ENCODE results near the gene MDP1.
A peak's percentile ranks its signal among the peaks of the same experiment; 100 is the strongest.

The MDP1 gene

DNA sequence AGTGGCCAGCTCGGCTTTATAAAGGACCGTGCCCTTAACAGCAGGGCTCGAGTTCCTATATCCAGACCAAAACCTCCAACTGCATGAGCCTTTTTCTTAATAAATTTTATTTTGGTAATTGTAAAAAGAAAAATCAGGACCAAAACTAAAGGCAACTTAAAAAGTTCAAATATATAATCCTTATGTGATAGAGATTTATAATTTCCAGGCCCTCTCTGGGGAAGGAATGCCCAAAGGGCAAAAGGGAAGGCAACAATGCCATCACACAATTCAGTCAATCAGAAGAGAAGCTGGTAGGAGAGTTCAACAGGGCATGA, 26.8 kb downstream of the MDP1 start:
- Histone ChIP-seq H3K27me3 (ENCODE audit: control insufficient read depth in 2 of 2, insufficient read depth in 2 of 2, low read length in 2 of 2) (no peaks in the 10 kb centered on the region), H3K9ac (ENCODE audit: low read depth in 1 of 2, low read length in 2 of 2) (no peak overlapping the region), H3K4me3 (ENCODE audit: low read length in 2 of 2) (peak overlapping the region in 1 of 2 donors; percentile 76), H3K27ac (ENCODE audit: low read depth in 2 of 2, low read length in 2 of 2) (no peak overlapping the region), H3K9me3 (ENCODE audit: control insufficient read depth in 2 of 2, low read length in 2 of 2) (no peaks in the 10 kb centered on the region), H3K4me1 (ENCODE audit: control insufficient read depth in 2 of 2, insufficient read depth in 2 of 2, low read length in 2 of 2) (peaks cover 10% of the 10 kb centered on the region in 2 donors), H3K36me3 (ENCODE audit: control insufficient read depth in 2 of 2, insufficient read depth in 2 of 2, low read length in 2 of 2) (peaks cover 32 to 51% of the 10 kb centered on the region in 2 donors)

DNA sequence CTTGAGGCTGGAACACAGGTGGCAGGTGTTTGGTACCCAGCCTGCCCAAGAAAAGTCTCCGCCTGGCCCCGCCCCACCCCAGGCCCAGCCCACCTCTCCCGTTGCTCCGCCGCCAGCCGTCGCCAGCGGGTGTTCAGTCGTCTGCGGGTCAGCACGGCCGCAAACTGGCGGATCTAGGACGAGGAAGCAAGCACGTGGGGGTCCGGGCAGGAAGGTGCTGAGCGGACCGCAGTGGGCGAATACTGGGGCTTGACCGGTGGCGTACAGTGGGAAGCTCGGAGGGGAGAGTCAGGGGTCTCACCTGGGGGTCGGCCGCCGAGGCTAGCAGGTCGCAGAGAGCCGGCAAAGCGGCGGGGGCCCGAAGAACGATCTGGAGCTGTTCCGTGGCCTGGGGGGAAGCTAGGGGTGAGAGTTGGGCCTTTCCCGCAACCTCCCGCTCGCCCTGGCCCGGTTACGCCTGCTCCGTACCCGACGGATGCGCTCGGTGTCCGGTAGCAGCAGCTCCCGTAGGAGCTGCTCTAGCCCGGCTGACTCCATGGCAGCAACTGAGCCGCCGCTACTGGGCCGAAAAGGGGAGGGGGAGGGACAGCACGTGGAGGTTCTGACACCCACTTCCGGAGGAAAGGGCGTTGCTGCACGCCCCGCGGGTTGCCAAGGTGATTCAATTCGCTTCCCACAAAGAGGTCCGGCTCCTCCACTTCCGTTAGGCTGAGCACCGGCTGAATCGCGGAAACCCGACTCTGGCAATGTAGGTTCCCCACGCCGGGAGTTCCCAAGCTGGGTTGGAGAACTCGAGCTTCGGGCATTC, 27.4 kb downstream of the MDP1 start, which contains the start of gene IPO4:
Gene IPO4, minus strand, starts transcription at position 566 of the 808 bp plus-strand sequence. Its CDS starts 29 bp downstream, at position 537.
- Histone ChIP-seq H3K4me1 (ENCODE audit: control insufficient read depth in 2 of 2, insufficient read depth in 2 of 2, low read length in 2 of 2) (peaks cover 9% of the 10 kb centered on the region in 2 donors), H3K9me3 (ENCODE audit: control insufficient read depth in 2 of 2, low read length in 2 of 2) (no peaks in the 10 kb centered on the region), H3K9ac (ENCODE audit: low read depth in 1 of 2, low read length in 2 of 2) (peak within 1 kb of the TSS; percentile 44 to 60), H3K27me3 (ENCODE audit: control insufficient read depth in 2 of 2, insufficient read depth in 2 of 2, low read length in 2 of 2) (no peaks in the 10 kb centered on the region), H3K27ac (ENCODE audit: low read depth in 2 of 2, low read length in 2 of 2) (peak within 1 kb of the TSS; percentile 68 to 77), H3K36me3 (ENCODE audit: control insufficient read depth in 2 of 2, insufficient read depth in 2 of 2, low read length in 2 of 2) (peaks cover 34 to 55% of the 10 kb centered on the region in 2 donors), H3K4me3 (ENCODE audit: low read length in 2 of 2) (peak within 1 kb of the TSS; percentile 76 to 80)

DNA sequence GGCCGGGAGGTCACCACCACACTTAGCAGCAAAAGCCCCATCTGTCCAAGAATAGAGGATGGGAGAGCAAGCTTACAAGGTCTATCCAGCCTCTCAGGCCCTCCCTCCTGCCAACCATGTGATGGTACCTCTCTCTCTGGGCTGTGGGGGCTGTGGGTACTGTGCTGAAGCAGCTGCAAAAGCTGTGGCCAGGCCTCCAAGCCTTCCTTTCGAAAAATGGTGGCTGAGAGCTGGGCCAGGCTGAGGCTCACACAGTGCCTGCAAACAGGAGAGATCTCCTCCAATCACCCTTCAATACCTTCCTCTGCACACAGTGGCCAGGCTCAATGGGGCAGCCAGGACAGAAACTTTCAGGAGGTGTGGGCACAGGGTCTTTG, 28.3 kb downstream of the MDP1 start:
- no peak overlapping the region for H3K9ac ChIP-seq (ENCODE audit: low read depth in 1 of 2, low read length in 2 of 2)
- peak overlapping the region in 1 of 2 donors; percentile 76 for H3K4me3 ChIP-seq (ENCODE audit: low read length in 2 of 2)
- H3K27me3 ChIP-seq (ENCODE audit: control insufficient read depth in 2 of 2, insufficient read depth in 2 of 2, low read length in 2 of 2), result no peaks in the 10 kb centered on the region
- H3K27ac ChIP-seq (ENCODE audit: low read depth in 2 of 2, low read length in 2 of 2), result no peak overlapping the region
- H3K36me3 ChIP-seq (ENCODE audit: control insufficient read depth in 2 of 2, insufficient read depth in 2 of 2, low read length in 2 of 2), result peaks cover 31 to 55% of the 10 kb centered on the region in 2 donors
- no peaks in the 10 kb centered on the region for H3K9me3 ChIP-seq (ENCODE audit: control insufficient read depth in 2 of 2, low read length in 2 of 2)
- peaks cover 9% of the 10 kb centered on the region in 2 donors for H3K4me1 ChIP-seq (ENCODE audit: control insufficient read depth in 2 of 2, insufficient read depth in 2 of 2, low read length in 2 of 2)

DNA sequence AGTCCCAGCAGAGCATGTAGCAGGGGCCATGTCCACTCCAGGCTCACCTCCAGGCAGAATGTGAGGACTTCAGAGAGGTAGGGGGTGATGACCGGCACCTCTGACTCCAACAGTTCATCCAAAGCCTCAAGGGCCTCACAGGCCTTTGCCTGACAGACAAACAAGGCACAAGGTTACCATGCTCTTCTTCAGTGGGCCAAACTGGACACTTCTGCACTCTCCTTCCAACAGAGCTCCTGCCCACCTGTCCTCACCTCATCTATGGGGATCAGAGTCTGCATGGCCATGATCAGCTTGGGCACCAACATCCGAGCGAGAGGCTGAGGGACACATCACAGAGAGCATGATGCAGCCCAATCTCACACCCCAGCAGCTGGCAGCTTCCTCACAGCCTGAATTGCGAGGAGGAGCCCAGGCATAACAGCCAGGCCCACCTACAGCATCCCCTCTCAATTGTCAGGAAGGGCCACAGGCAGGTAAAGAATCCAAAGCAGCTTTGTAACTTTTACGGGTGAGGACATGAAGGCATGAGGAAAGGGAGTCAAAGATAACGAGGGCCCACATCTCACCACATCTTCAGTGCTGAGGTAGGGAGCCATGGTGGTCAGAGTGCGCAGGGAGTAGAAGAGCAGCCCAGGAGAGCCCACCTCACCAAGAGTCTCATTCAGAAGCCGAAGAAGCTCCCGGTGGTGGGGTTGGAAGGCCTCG, 28.9 kb downstream of the MDP1 start:
- no peaks in the 10 kb centered on the region for H3K27me3 ChIP-seq (ENCODE audit: control insufficient read depth in 2 of 2, insufficient read depth in 2 of 2, low read length in 2 of 2)
- no peaks in the 10 kb centered on the region for H3K9me3 ChIP-seq (ENCODE audit: control insufficient read depth in 2 of 2, low read length in 2 of 2)
- H3K4me1 ChIP-seq (ENCODE audit: control insufficient read depth in 2 of 2, insufficient read depth in 2 of 2, low read length in 2 of 2), result peaks cover 9% of the 10 kb centered on the region in 2 donors
- no peak overlapping the region for H3K4me3 ChIP-seq (ENCODE audit: low read length in 2 of 2)
- no peak overlapping the region for H3K9ac ChIP-seq (ENCODE audit: low read depth in 1 of 2, low read length in 2 of 2)
- peaks cover 26 to 55% of the 10 kb centered on the region in 2 donors for H3K36me3 ChIP-seq (ENCODE audit: control insufficient read depth in 2 of 2, insufficient read depth in 2 of 2, low read length in 2 of 2)
- no peak overlapping the region for H3K27ac ChIP-seq (ENCODE audit: low read depth in 2 of 2, low read length in 2 of 2)

DNA sequence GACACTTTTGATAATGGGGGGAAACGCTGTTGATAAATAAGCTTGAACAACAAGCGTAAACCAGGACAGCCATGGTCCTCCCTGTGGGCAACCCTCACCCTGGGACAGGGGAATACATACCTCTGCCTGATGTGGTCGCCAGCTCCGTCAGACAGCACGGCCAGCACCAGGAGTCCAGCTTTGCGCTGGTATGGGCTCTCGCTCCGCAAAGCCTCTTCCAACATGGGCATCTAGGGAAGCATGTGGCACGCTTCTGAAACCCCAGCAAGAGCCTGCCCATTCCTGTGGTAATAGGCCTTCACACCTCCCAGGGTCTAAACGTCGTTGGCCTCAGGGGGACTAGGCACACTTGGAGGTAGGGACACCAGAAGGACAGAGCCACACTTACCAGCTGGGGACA, 30.1 kb downstream of the MDP1 start:
- Histone ChIP-seq H3K9me3 (ENCODE audit: control insufficient read depth in 2 of 2, low read length in 2 of 2) (no peaks in the 10 kb centered on the region), H3K27ac (ENCODE audit: low read depth in 2 of 2, low read length in 2 of 2) (no peak overlapping the region), H3K9ac (ENCODE audit: low read depth in 1 of 2, low read length in 2 of 2) (no peak overlapping the region), H3K36me3 (ENCODE audit: control insufficient read depth in 2 of 2, insufficient read depth in 2 of 2, low read length in 2 of 2) (peaks cover 33 to 57% of the 10 kb centered on the region in 2 donors), H3K4me3 (ENCODE audit: low read length in 2 of 2) (no peak overlapping the region), H3K27me3 (ENCODE audit: control insufficient read depth in 2 of 2, insufficient read depth in 2 of 2, low read length in 2 of 2) (no peaks in the 10 kb centered on the region), H3K4me1 (ENCODE audit: control insufficient read depth in 2 of 2, insufficient read depth in 2 of 2, low read length in 2 of 2) (peaks cover 9% of the 10 kb centered on the region in 2 donors)

DNA sequence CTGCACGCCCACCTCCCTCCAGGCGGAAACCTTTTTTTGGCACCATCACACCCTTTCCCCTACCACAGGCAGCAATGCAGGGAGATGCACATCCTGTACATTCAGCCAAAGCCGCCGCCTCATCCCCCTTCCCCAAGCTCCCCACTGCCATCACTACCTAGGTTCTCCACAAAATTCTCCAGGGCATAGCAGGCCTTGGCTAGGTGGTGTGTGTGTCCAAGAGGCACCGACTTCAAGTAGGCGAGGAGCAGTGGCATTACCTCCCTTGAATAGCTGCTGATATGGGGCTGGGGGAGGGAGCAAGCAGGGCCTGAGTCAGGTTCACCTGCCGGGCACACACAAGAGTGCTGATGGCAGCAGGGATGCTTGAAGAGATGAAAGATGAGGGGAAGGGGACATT, 30.8 kb downstream of the MDP1 start:
- no peak overlapping the region for H3K9ac ChIP-seq (ENCODE audit: low read depth in 1 of 2, low read length in 2 of 2)
- H3K27me3 ChIP-seq (ENCODE audit: control insufficient read depth in 2 of 2, insufficient read depth in 2 of 2, low read length in 2 of 2), result no peaks in the 10 kb centered on the region
- H3K36me3 ChIP-seq (ENCODE audit: control insufficient read depth in 2 of 2, insufficient read depth in 2 of 2, low read length in 2 of 2), result peaks cover 38 to 65% of the 10 kb centered on the region in 2 donors
- H3K4me1 ChIP-seq (ENCODE audit: control insufficient read depth in 2 of 2, insufficient read depth in 2 of 2, low read length in 2 of 2), result peaks cover 9% of the 10 kb centered on the region in 2 donors
- no peaks in the 10 kb centered on the region for H3K9me3 ChIP-seq (ENCODE audit: control insufficient read depth in 2 of 2, low read length in 2 of 2)
- no peak overlapping the region for H3K27ac ChIP-seq (ENCODE audit: low read depth in 2 of 2, low read length in 2 of 2)
- no peak overlapping the region for H3K4me3 ChIP-seq (ENCODE audit: low read length in 2 of 2)

DNA sequence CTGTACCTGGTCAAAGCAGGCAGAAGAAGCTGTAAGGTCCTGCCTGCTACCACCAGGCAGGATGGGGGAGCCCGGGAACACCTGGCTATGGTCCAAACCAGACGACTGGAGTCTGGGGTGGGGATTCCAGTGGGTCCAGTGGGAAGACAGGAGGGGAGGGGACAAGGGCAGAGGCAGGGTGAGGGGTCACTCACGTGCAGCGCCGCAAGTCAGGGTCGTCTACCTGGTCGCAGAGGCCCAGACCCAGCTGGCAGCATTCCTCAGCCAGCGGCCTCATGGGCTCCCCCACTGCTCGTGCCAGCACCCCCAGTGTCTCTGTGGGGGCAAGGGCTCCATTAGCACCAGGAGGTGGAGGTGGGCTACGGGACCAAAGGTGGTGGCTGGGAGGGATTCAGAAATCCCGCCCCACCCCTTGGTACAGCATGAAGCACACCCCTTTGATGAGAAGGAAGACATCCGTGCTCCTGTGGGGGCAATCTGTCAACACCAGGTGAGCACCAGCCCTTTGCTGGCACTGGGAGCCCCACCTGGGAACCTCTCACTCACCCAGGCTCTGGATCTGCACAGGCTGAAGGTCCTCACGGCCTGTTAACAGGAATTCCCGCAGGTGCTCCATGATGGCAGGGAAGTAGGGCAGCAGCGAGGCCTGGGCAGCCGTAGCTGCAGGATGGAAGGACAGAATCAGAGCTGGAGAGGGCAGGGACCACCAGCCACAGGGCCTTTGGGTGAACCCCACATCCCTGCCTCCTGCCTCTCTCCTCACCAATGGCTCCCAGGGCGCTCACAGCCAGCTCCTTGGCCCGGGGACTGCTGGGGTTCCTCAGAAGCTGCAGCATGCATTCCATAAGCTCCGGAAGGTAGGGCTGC, 31.5 kb downstream of the MDP1 start:
- no peaks in the 10 kb centered on the region for H3K9me3 ChIP-seq (ENCODE audit: control insufficient read depth in 2 of 2, low read length in 2 of 2)
- no peak overlapping the region for H3K9ac ChIP-seq (ENCODE audit: low read depth in 1 of 2, low read length in 2 of 2)
- no peak overlapping the region for H3K27ac ChIP-seq (ENCODE audit: low read depth in 2 of 2, low read length in 2 of 2)
- peaks cover 42 to 71% of the 10 kb centered on the region in 2 donors for H3K36me3 ChIP-seq (ENCODE audit: control insufficient read depth in 2 of 2, insufficient read depth in 2 of 2, low read length in 2 of 2)
- H3K4me1 ChIP-seq (ENCODE audit: control insufficient read depth in 2 of 2, insufficient read depth in 2 of 2, low read length in 2 of 2), result peaks cover 9% of the 10 kb centered on the region in 2 donors
- H3K27me3 ChIP-seq (ENCODE audit: control insufficient read depth in 2 of 2, insufficient read depth in 2 of 2, low read length in 2 of 2), result no peaks in the 10 kb centered on the region
- H3K4me3 ChIP-seq (ENCODE audit: low read length in 2 of 2), result no peak overlapping the region

DNA sequence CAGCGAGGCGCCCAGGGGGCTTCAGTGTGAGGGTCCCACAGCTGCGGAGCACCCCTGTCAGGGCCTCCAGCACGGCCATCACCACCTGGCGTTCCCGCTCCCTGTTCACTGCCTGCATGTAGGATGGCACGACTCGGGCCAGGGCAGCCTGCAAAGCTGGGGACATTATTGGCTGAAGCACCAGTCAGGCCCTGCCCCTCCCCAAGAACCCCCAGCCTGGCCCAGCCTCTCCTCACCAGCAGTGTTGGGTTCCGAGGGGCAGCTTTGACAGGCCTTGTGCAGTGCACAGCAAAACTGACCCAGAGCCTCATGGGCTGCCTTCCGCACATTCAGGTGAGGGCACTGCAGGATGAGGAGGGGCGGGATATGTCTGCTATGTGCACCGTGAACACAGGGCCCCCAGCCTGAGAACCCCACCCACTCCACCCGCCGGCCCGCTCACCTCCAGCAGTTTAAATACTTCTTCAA, 32.8 kb downstream of the MDP1 start:
- H3K4me3 ChIP-seq (ENCODE audit: low read length in 2 of 2), result no peak overlapping the region
- no peaks in the 10 kb centered on the region for H3K9me3 ChIP-seq (ENCODE audit: control insufficient read depth in 2 of 2, low read length in 2 of 2)
- no peak overlapping the region for H3K9ac ChIP-seq (ENCODE audit: low read depth in 1 of 2, low read length in 2 of 2)
- H3K36me3 ChIP-seq (ENCODE audit: control insufficient read depth in 2 of 2, insufficient read depth in 2 of 2, low read length in 2 of 2), result peaks cover 55 to 79% of the 10 kb centered on the region in 2 donors
- H3K27ac ChIP-seq (ENCODE audit: low read depth in 2 of 2, low read length in 2 of 2), result no peak overlapping the region
- H3K4me1 ChIP-seq (ENCODE audit: control insufficient read depth in 2 of 2, insufficient read depth in 2 of 2, low read length in 2 of 2), result peaks cover 5% of the 10 kb centered on the region in 2 donors
- no peaks in the 10 kb centered on the region for H3K27me3 ChIP-seq (ENCODE audit: control insufficient read depth in 2 of 2, insufficient read depth in 2 of 2, low read length in 2 of 2)

DNA sequence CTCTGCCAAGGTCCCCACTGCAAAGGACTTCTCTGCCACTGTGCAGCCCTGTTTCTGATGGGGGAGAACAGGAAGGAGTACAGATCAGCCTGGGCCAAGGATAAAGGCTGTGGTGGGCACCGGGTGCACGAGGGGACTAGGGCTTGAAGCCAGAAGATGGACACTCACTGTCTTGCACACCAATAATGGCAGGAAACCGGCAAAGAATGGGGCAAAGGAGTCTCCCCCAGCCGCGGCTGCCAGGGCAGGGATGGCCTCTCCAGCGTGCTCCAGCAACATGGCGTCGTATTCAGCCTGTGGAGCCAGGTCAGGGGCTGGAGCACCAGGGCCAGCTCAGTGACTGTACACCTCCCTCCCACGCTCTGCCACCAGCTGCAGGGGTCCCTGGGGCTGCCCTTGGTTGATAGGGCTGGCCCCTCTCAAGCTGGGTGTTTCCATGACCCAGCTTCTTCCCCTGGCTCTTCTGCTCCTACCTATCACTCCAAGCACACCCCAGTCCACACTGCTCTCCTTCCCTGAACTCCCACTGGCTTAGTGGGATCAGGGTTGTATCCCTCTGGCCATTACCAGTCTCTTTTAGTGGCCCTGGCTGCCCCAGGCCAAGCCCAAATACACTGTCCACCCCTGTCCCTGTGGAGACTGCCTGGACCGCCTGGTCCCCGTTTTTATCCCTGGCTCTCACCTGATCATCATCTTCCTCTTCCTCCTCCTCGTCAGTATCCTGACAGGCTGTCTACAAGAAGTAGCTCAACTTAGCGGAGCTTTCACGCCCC, 33.6 kb downstream of the MDP1 start:
- Histone ChIP-seq H3K36me3 (ENCODE audit: control insufficient read depth in 2 of 2, insufficient read depth in 2 of 2, low read length in 2 of 2) (peaks cover 55 to 84% of the 10 kb centered on the region in 2 donors), H3K4me3 (ENCODE audit: low read length in 2 of 2) (no peak overlapping the region), H3K9me3 (ENCODE audit: control insufficient read depth in 2 of 2, low read length in 2 of 2) (no peaks in the 10 kb centered on the region), H3K27ac (ENCODE audit: low read depth in 2 of 2, low read length in 2 of 2) (no peak overlapping the region), H3K9ac (ENCODE audit: low read depth in 1 of 2, low read length in 2 of 2) (no peak overlapping the region), H3K27me3 (ENCODE audit: control insufficient read depth in 2 of 2, insufficient read depth in 2 of 2, low read length in 2 of 2) (no peaks in the 10 kb centered on the region), H3K4me1 (ENCODE audit: control insufficient read depth in 2 of 2, insufficient read depth in 2 of 2, low read length in 2 of 2) (no peaks in the 10 kb centered on the region)

Data from mucosa of rectum (tissue), 2 donors.